Heart left ventricle (tissue), 16 donors: ENCODE measurements around the gene FASTK. TPM values are rescaled to one million over a fixed set of nuclear protein-coding genes. Genes with fewer than 3 reads are reported as not detected.

Experiments
- ATAC-seq, 4 donors: fragments of 200-7000 bp; cut with Tn5 transposase; one replicate each; pipeline ENCODE4 v1.9.1; 2020 to 2022; ENCODE audit warnings: moderate library complexity in 4 of 4, mild to moderate bottlenecking in 3 of 4, moderate number of reproducible peaks in 1 of 4
- DNase-seq, 5 donors: peaks; one replicate each; pipeline ENCODE4 v3.0.0-alpha.2; 2020
- H3K27ac ChIP-seq, 12 donors: fragments of 200-600 bp; sonication (generic) in 4 of 12; one replicate each; pipeline versions ENCODE4 v1.5.0 to v1.8.0; 2016 to 2022; ENCODE audit warnings: mild to moderate bottlenecking in 2 of 12
- H3K27me3 ChIP-seq, 9 donors: fragments of 200-600 bp; sonication (generic) in 2 of 9; one replicate each; pipeline versions ENCODE4 v1.5.1 to v1.8.0; 2016 to 2022; ENCODE audit warnings: mild to moderate bottlenecking in 3 of 9
- H3K36me3 ChIP-seq, 9 donors: fragments of 200-600 bp; sonication (generic) in 2 of 9; one replicate each; pipeline versions ENCODE4 v1.5.0 to v1.8.0; 2018 to 2022; ENCODE audit warnings: mild to moderate bottlenecking in 2 of 9
- H3K4me1 ChIP-seq, 12 donors: fragments of 200-600 bp; sonication (generic) in 4 of 12; one replicate each; pipeline versions ENCODE4 v1.5.0 to v1.8.0; 2016 to 2022; ENCODE audit warnings: mild to moderate bottlenecking in 3 of 12
- H3K4me3 ChIP-seq, 12 donors: fragments of 200-600 bp; sonication (generic) in 4 of 12; one replicate each; pipeline versions ENCODE4 v1.5.0 to v1.8.0; 2017 to 2022; ENCODE audit warnings: mild to moderate bottlenecking in 9 of 12, moderate library complexity in 4 of 12
- H3K9me3 ChIP-seq, 12 donors: fragments of 200-600 bp; sonication (generic) in 4 of 12; one replicate each; pipeline versions ENCODE4 v1.5.0 to v1.8.0; 2016 to 2022; ENCODE audit warnings: mild to moderate bottlenecking in 1 of 12
- POLR2A ChIP-seq, 2 donors: fragments of 450-650 bp; IDR thresholded peaks; one replicate each; pipeline ENCODE4 v1.6.1; 2017; ENCODE audit warnings: antibody characterized with exemption in 2 of 2, mild to moderate bottlenecking in 2 of 2, moderate library complexity in 2 of 2
- WGBS, 4 donors: extraction: QIAGEN DNeasy Blood & Tissue Kit in 2 of 4; methylation state at CpG; one replicate each; pipeline versions ENCODE4 v1.1.5 to v1.1.7; 2013 to 2018; 5-methylcytosine and 5-hydroxymethylcytosine counted together
- intact Hi-C, 10 donors: fragments of 100-400 bp; cut with DNase I; formaldehyde crosslinking; loops; one replicate each; pipeline versions ENCODE4 v1.11.1 to v1.14.2; 2022
- polyA plus RNA-seq, 2 donors: library from polyadenylated mRNA; stranded (reverse); fragments of 200-250 nt; gene quantifications; one replicate each; pipeline ENCODE4 v1.2.3, GENCODE V29; 2013
- total RNA-seq, 9 donors: library from RNA; depleted of rRNA in 2 of 9; stranded (reverse); fragments of >200 nt in 2 of 9; fragmentation: NEBNext Ultra II Directional in 3 of 9; extraction: Animal tissue kit (Norgen Biotek cat#: 25700) in 3 of 9; gene quantifications; one replicate each; pipeline versions ENCODE4 v1.1.0 to v1.2.4, GENCODE V29; 2016 to 2023
- TF ChIP-seq, protein P1 (sequence below), 12 donors: fragments of 200-600 bp; sonication (generic) in 4 of 12; IDR thresholded peaks; one replicate each; pipeline versions ENCODE4 v1.5.0 to v1.8.0; 2018 to 2022; ENCODE audit warnings: antibody characterized with exemption in 12 of 12, mild to moderate bottlenecking in 5 of 12
- donor health status: ischemic (EF 13 %, LVEDD 7.1; RV severe dilation, severe dysfunction).
- donor health status: healthy with polysubstance abuse.
- donor health status: DM: no; HTN: yes; CAD: no.
- donor health status: DM: no; HTN: no; CAD: no.
- donor health status: ischemic (EF 25% LVEDD 6.9; RV normal size, moderate dysfunction).
- donor health status: ischemic (EF 25% LVEDD 5.7; RV mildly dilated, moderate dysfunction).
- donor health status: healthy.
- donor health status: DM: yes; HTN: yes; CAD: no.
- donor health status: ischemic (EF 35%, LVEDD 5.7; RV mildly dilated, moderate dysfunction).
- donor health status: nonischemic (EF 11% LVEDD 7.7; RV severe dilation, severe dysfunction).
- donor health status: DM: yes; HTN: yes; CAD: no.
- donor health status: PGD.
- donor health status: ischemic (EF 29% LVEDD 5.4; RV normal size, mild dysfunction).
- donor health status: nonischemic (EF 23%, LVEDD 6.1; RV moderate dilation, normal function).

The FASTK gene
- total and polyA plus RNA-seq, 11 donors: 59.9 to 168 (median 77.7) TPM

DNA sequence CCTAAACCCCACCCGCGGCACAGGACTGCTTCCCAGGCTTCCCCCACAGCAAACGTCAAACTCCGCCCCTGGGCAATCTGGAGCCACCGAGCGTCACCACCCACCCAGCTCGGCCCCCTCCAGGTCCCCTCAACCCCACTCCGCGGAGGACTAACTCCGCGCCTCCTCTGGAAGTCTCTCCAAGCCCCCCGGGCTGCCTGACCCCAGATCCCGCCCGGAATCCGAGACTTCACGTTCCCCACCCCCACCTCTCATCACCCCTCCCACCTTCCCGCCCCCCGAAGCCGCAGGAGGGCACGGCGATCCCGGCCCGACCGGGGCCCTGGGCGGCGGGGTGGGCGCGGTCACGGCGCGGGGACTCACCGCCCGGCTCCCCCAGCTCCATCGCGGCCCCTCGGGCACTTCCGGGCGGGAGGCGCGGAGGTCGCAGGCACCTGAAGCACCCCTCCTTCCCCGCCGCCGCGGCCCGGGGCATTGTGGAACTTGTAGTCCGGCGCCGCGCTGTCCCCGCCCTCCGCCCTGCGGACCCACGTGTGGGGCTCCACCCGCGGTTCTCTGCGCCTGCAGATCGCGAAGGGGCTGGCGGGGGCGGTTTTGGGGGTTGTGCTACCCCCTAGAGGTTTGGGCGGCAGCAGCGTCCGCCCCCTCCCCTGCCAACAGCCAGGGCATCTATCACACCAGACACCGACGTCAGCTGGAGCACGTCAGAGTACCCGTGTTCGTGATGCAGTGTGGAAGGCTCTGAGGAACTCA lies 2.6 kb upstream of the FASTK start, which contains the start of gene TMUB1:
TSS of gene TMUB1 (minus strand) at position 423 of the 753 bp plus-strand sequence. CDS start 930 bp downstream, outside the sequence.
- intact Hi-C loops: loop anchor here in 1 of 10 donors (2.0 kb wide), 1 partner anchor 24 kb away; the partner anchor contains the start of gene SLC4A2
- peak in 3 of 4 donors; percentile 15 to 37 (median 31) for ATAC-seq

DNA sequence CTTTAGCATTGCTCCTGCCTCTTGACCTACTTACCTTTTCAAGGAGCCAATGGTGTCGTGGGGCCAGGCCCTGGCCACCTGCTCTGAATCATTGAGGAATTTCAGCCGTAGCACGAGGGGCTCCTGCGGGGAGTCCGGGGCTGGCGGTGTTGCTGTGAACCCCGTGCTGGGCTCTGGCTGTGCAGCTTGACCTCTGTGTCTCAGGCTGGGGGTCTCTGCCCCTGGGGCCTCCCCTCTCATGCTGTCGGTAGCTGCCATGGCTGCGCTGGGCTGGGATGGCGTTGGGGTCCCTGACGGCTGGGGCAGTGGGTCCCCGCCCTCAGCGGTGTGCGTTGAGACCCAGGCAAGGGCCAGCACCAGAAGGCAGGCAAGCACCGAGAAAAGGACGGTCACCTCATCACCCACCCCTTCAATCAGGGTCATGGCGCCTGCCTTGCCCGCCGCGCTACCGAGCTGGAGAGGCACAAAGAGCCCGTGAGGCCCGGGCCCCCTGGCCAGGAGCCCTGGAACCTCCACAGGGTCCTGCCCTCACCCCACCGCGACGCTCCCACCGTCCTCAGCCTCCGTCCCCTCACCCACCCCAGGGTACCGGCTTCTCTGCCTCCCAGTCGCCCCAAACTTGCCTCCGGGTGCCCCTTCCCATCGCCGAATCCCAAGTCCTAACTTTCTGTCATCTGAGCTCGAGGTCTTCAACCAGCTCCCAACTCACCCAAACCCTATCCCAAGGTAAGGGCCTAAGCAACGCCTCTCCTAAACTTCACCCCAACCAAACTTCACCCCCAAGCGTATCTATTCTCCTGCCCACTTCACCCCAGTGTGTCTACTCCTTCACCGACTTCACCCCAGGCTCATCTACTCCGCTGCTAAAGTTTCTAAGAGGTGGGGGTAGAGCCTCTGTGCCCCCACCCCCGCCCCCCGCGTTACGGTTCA lies 1.8 kb upstream of the FASTK start:
- peaks cover 0 to under 1% (median 0%) of the 10 kb centered on the region in 9 donors for H3K36me3 ChIP-seq
- whole genome bisulfite sequencing, 4 donors: 47 to 58% (median 55%) methylated on average over 26 to 42 of the region's 42 CpGs
- no peaks in the 10 kb centered on the region for H3K27me3 ChIP-seq
- no peaks in the 10 kb centered on the region for H3K9me3 ChIP-seq
- ATAC-seq (no peak), DNase-seq (peak in 1 of 5 donors; percentile 63)
- H3K4me1 ChIP-seq: peaks cover 20 to 73% (median 57%) of the 10 kb centered on the region in 12 donors
- peak overlapping the region; percentile 72 to 99 (median 92) for H3K4me3 ChIP-seq
- peak overlapping the region; percentile 78 to 99 (median 94) for H3K27ac ChIP-seq
- no peak for TF ChIP-seq POLR2A (IDR thresholded peaks at IDR 0.05)
- TF ChIP-seq, protein P1, sequence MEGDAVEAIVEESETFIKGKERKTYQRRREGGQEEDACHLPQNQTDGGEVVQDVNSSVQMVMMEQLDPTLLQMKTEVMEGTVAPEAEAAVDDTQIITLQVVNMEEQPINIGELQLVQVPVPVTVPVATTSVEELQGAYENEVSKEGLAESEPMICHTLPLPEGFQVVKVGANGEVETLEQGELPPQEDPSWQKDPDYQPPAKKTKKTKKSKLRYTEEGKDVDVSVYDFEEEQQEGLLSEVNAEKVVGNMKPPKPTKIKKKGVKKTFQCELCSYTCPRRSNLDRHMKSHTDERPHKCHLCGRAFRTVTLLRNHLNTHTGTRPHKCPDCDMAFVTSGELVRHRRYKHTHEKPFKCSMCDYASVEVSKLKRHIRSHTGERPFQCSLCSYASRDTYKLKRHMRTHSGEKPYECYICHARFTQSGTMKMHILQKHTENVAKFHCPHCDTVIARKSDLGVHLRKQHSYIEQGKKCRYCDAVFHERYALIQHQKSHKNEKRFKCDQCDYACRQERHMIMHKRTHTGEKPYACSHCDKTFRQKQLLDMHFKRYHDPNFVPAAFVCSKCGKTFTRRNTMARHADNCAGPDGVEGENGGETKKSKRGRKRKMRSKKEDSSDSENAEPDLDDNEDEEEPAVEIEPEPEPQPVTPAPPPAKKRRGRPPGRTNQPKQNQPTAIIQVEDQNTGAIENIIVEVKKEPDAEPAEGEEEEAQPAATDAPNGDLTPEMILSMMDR (IDR thresholded peaks at IDR 0.05): no peak
- intact Hi-C loops: loop anchor here in 1 of 10 donors (2.0 kb wide), 1 partner anchor 24 kb away; the partner anchor contains the start of gene SLC4A2

More for the DNA sequence above, 2.6 kb upstream of the FASTK start, which contains the start of gene TMUB1:
- Histone ChIP-seq H3K4me3 (peak within 1 kb of the TSS; percentile 72 to 99 (median 90)), H3K9me3 (no peaks in the 10 kb centered on the region), H3K36me3 (no peaks in the 10 kb centered on the region), H3K4me1 (peaks cover 20 to 73% (median 57%) of the 10 kb centered on the region in 12 donors), H3K27ac (peak within 1 kb of the TSS; percentile 78 to 99 (median 94)), H3K27me3 (no peaks in the 10 kb centered on the region)
- TF ChIP-seq POLR2A (IDR thresholded peaks at IDR 0.05): peak in 1 of 2 donors; percentile 75
- TF ChIP-seq, protein P1 (IDR thresholded peaks at IDR 0.05): no peak
- 1 to 2% (median 1%) methylated on average over 23 to 69 of the region's 69 CpGs for WGBS, 4 donors
- peak; percentile 80 to 93 (median 87) for DNase-seq

DNA sequence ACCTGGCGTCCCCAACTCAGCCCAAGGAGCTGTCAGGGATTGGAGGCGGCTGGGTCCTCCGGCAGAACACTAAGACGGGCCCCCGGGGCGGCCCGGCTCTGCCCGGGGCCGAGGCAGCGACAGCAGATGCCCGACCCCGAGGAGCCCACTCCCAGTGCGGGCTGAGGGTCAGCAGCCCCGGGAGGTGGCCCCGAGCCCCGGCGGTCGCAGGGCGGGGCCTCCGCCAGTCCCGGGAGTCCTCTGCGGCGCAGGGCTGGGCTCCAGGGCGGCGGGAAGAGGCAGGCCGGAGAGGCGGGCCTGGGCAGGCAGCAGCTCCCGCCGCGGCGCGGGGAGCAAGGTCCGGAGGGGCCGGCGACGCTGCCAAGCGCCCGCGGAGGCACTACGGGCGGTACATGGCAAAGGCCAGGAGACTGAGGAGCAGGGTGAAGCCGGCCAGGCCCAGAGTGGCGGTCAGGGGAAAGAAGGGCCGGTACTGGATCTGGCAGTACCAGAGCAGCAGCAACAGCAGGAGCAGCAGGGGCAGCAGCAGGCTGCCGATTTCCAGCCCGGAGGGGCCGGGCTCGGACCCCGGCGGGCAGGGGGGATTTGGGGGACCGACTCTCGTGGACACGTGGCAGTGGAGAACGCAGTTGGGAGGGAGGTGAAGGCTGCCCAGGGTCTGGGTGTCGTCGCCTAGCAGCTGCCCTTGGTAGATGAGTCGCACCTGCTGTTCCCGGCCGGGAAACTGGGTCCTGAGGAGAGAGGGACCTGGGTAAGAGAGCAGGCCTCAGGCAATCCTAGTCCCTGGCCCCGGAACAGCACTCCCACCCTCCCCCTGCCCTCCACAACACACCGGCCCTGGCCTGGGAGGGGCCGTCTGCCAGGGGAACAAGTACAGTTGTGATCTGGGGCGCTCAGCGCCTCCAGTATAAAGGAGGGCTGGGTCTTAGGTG lies 827 bp upstream of the FASTK start:
- ATAC-seq (peak in 2 of 4 donors; percentile 4 to 21), DNase-seq (peak in 2 of 5 donors; percentile 63 to 76)
- Histone ChIP-seq H3K36me3 (peaks cover 0 to 10% (median under 1%) of the 10 kb centered on the region in 9 donors), H3K9me3 (no peaks in the 10 kb centered on the region), H3K27ac (peak overlapping the region; percentile 85 to 99 (median 94)), H3K27me3 (no peaks in the 10 kb centered on the region), H3K4me3 (peak overlapping the region; percentile 22 to 99 (median 94)), H3K4me1 (peaks cover 20 to 77% (median 63%) of the 10 kb centered on the region in 12 donors)
- no peak for TF ChIP-seq POLR2A (IDR thresholded peaks at IDR 0.05)
- TF ChIP-seq, protein P1 (IDR thresholded peaks at IDR 0.05): no peak
- WGBS, 4 donors: 11 to 29% (median 23%) methylated on average over 41 to 64 of the region's 64 CpGs
- intact Hi-C loops: loop anchor here in 4 of 10 donors (2.0 kb wide), 2 partner anchors 21 to 23 kb away; partner anchors contain the start of gene SLC4A2 (in 3 of the 4)
